Measurements from ENCODE around the gene NFASC.

The NFASC gene

GRCh38 chr1:204882479-204882878 lies 11.8 kb downstream of the NFASC start:
- H3K4me3 ChIP-seq (ENCODE audit: low read length), result no peak overlapping the region
- TF ChIP-seq, protein P1, sequence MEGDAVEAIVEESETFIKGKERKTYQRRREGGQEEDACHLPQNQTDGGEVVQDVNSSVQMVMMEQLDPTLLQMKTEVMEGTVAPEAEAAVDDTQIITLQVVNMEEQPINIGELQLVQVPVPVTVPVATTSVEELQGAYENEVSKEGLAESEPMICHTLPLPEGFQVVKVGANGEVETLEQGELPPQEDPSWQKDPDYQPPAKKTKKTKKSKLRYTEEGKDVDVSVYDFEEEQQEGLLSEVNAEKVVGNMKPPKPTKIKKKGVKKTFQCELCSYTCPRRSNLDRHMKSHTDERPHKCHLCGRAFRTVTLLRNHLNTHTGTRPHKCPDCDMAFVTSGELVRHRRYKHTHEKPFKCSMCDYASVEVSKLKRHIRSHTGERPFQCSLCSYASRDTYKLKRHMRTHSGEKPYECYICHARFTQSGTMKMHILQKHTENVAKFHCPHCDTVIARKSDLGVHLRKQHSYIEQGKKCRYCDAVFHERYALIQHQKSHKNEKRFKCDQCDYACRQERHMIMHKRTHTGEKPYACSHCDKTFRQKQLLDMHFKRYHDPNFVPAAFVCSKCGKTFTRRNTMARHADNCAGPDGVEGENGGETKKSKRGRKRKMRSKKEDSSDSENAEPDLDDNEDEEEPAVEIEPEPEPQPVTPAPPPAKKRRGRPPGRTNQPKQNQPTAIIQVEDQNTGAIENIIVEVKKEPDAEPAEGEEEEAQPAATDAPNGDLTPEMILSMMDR (conservative IDR thresholded peaks at IDR 0.05; ENCODE audit: low read length), result no peak
- no peak for DNase-seq (ENCODE audit: low read depth)

DNA sequence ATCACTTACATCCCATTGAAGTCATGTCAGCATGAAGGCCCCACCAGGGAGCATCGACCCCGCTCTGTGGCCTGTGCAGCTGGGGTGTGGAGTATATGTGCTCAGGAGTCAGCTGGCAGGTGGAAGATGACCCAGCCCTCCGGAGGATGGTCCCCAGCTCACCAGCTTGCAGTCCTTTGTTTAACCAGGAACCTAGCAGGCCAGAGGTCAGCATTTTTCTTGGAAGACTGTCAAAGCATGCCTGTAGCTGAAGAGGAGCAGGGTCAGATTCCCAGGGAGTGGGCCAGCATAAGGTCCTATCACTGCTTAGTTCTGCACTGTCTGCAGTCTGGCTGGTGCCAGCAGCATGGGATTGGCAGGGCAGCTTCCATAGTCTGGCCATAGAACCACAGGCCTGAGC lies 12.7 kb downstream of the NFASC start:
- H3K4me3 ChIP-seq (ENCODE audit: low read length), result no peak overlapping the region
- TF ChIP-seq, protein P1 (conservative IDR thresholded peaks at IDR 0.05; ENCODE audit: low read length), result no peak
- no peak for DNase-seq (ENCODE audit: low read depth)

DNA sequence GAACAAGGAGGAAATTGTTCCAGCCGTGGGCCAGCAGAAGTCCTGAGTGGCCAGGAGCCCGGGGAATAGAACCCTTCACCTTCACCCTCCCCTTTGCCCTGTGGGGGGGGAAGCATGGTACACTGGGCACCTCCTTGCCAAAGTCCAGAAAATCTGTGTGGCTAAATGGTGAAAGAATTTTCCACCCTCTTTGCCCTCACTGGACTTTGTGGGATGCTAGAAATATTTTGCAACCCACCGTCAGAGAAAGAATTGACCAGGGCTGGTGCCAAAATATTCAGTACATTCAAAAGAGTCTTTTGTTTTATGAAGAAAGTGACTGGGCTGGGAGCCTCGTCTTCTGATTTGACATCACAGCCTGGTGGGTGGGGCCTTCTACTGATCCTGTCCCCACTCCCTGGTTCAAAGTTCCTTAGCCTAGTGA lies 14.6 kb downstream of the NFASC start:
- TF ChIP-seq, protein P1 (conservative IDR thresholded peaks at IDR 0.05; ENCODE audit: low read length), result no peak
- DNase-seq (ENCODE audit: low read depth), result peak; percentile 90
- no peak overlapping the region for H3K4me3 ChIP-seq (ENCODE audit: low read length)

GRCh38 chr1:204885790-204886189 lies 15.1 kb downstream of the NFASC start:
- DNase-seq (ENCODE audit: low read depth), result peak; percentile 84
- TF ChIP-seq, protein P1 (conservative IDR thresholded peaks at IDR 0.05; ENCODE audit: low read length), result no peak
- no peak overlapping the region for H3K4me3 ChIP-seq (ENCODE audit: low read length)

DNA sequence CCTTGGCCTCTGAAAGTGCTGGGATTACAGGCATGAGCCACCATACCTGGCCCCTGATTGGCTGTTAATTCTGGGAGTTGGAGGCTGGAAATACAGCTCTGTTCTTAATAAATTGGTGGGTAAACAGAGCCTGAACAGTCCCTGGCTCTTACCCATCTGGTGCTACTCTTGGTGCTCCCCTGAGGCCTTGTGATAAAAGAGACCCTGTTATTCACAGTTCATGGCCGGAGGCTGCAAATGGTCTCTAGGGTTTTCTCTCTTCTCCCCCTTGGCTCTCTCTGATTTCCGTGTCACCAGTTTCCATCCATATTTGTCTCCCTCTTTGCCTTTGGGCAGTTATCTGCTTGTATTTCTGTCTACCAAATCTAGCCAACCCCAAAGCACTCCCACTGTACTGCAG lies 17.2 kb downstream of the NFASC start:
- TF ChIP-seq, protein P1 (conservative IDR thresholded peaks at IDR 0.05; ENCODE audit: low read length), result no peak
- no peak for DNase-seq (ENCODE audit: low read depth)
- H3K4me3 ChIP-seq (ENCODE audit: low read length), result no peak overlapping the region

GRCh38 chr1:204888294-204888693 lies 17.6 kb downstream of the NFASC start:
- TF ChIP-seq, protein P1 (conservative IDR thresholded peaks at IDR 0.05; ENCODE audit: low read length), result no peak
- H3K4me3 ChIP-seq (ENCODE audit: low read length), result no peak overlapping the region
- DNase-seq (ENCODE audit: low read depth), result peak; percentile 90

GRCh38 chr1:204889681-204890383 lies 19.2 kb downstream of the NFASC start:
- TF ChIP-seq, protein P1 (conservative IDR thresholded peaks at IDR 0.05; ENCODE audit: low read length), result no peak
- DNase-seq (ENCODE audit: low read depth), result peak; percentile 26
- no peak overlapping the region for H3K4me3 ChIP-seq (ENCODE audit: low read length)
